Activated CD4-positive, CD25-positive, alpha-beta regulatory T cell treated with anti-CD3 and anti-CD28 coated beads, Interleukin-2, amount 50 U/mL, for 24 hours (primary cell): Measurements from ENCODE around the gene LTA.

ENCODE experiments used
- ATAC-seq, 2 donors: fragments of 150-1000 bp; cut with Tn5 transposase; one replicate each; pipeline ENCODE4 v1.10.0; 2021; ENCODE audit warnings: mild to moderate bottlenecking in 1 of 2, moderate library complexity in 1 of 2

The LTA gene, protein sequence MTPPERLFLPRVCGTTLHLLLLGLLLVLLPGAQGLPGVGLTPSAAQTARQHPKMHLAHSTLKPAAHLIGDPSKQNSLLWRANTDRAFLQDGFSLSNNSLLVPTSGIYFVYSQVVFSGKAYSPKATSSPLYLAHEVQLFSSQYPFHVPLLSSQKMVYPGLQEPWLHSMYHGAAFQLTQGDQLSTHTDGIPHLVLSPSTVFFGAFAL

GRCh38 chr6:31572041-31572911 is at the start of gene LTA:
Gene LTA (plus strand): TSS chr6:31572289. CDS start chr6:31572743, 454 bp downstream.
- peak; percentile 51 to 54 for ATAC-seq

DNA sequence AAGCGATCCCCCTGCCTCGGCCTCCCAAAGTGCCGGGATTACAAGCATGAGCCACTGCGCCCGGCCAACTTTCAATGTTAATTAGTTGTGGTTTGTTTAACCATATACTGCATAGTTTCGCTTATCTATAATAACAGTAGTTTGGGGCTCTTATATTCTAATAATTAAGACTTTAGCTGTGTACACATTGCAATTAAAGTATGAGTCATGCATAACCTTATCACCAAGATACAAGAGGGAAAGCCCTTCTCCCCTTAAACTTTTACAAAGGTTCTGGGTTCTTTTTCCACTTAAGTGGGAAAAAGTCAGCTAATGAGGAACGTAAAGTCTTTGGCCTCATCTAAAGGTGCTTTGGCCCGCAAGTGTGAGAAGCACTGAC is 46.5 kb upstream of the LTA start:
- no peak for ATAC-seq

DNA sequence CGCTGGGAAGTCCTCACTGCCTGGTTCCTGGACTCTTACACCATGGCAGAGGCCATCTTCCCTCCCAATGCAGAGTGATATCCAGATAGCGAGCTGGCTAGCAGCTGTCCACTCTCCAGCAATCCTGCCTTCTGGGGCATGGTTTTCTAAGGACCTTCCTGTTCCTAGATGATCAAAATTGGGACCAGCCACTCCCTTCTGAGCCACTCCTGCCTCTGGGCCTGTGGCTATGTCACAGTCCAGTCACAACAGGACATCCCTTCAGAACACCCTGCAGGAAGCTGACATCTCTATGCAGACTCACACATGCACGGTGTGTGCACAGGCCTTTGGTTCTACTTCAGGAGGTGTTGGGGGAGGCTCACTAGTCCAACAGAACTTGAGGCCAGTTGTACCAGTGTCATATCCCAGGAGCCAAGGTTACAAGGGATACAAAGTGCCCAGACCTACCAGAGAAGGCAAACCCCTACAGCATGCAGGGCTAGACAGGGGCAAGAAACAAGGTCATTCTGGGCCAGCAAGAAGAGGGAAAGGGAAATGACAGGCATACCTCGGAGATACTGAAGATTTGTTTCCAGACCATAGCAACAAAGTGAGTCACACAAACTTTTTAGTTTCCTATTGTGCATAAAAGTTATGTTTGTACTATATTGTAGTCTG is 46.0 kb upstream of the LTA start:
- ATAC-seq = peak in 1 of 2 donors; percentile 7

GRCh38 chr6:31528307-31528777 is 43.7 kb upstream of the LTA start:
- no peak for ATAC-seq

DNA sequence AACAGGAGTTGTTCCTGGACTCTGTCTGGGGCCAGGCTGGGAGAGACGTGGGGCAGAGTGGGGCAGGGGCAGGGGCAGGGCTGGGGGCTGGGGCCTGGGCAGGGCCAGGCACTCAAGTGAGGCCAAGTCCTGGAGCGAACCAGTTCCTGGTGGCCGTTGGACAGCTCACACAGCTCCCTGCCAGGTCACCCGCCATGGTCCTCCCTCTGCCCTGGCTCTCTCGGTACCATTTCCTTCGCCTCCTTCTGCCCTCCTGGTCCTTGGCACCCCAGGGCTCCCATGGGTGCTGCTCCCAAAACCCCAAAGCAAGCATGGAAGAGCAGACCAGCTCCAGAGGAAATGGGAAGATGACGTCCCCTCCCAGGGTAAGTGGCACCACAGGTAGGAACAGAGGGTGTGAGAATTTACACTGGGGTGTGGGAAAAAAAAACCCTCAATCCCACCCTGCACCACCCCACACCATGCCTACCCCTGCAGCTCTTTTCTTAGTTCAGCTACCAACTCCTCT is 43.2 kb upstream of the LTA start, which contains the start of gene MCCD1:
MCCD1 (plus strand) TSS at position 142 of the 508 bp plus-strand sequence; CDS start at position 195, 53 bp downstream.
- no peak for ATAC-seq

- ATAC-seq = peak in 1 of 2 donors; percentile 7
These were observed 42.5 kb upstream of the LTA start for GRCh38 chr6:31529329-31530150.

- no peak for ATAC-seq
These were observed 41.4 kb upstream of the LTA start for GRCh38 chr6:31530659-31531058.

DNA sequence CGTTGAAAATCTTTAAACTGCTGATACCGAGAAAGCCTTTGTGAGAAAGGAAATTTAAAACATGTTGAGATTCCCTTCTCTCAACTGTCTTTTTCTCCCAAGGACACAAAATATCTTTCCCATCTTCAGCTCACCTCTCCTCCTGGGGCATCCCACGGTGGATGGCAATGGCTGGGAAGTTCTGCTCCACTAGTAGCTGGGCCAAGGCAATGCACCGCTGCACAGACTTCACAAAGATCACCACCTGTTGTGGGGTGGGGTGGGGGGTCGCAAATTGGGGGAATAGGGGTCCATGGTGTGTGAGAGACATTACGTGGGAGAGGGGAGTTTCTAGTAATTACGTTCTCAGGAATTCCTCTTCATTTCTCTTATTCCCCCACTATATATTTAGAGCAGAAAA is 40.9 kb upstream of the LTA start:
- ATAC-seq = no peak

DNA sequence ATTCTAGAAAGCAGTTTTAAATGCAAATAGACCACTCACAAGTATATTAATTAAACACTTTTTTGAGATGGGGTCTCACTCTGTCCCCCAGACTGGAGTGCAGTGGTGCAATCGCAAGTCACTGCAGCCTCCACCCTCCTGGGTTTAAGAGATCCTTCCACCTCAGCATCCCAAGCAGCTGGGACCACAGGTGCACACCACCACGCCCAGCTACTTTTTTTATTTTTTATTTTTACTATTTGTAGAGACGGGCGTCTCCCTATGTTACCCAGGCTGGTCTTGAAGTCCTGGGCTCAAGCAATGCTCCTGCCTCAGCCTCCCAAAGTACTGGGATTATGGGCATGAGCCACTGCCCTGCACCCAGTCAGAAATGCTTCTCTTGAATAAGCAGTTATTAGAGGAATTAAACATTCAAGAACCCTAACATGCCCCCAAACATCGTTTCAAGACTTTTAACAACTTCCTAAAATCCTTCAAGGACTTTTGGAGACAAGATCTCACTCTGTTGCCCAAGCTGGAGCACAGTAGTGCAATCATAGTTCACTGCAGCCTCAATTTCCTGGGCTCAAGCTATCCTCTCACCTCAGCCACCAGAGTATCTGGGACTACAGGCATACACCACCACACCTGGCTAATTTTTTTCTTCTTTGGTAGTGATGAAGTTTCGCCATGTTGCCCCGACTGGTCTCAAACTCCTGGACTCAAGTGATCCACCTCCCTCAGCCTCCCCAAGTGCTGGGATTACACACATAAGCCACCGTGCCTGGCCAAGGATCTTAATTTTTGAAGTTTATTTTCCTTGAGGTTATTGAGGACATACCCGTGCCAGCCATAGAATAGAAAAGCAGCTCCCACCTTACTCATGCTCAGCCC is 40.1 kb upstream of the LTA start:
- ATAC-seq = no peak

GRCh38 chr6:31532644-31533454 is 39.2 kb upstream of the LTA start:
- ATAC-seq = no peak

DNA sequence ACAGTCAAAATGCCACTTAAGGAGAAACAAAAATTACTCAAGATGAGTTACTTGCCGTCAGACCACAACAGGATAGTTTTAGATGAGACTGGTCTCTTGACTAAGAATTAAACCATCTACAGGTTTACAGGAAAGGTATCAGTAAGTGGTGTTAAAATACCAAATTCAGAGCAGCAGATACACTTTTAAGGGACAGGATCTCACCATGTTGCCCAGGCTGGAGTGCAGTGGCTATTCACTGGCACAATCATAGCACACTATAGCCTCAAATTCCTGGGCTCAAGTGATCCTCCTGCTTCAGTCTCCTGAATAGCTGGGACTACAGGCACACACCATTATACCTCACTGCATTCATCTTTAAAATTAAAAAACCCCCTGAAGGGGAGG is 38.6 kb upstream of the LTA start:
- no peak for ATAC-seq

DNA sequence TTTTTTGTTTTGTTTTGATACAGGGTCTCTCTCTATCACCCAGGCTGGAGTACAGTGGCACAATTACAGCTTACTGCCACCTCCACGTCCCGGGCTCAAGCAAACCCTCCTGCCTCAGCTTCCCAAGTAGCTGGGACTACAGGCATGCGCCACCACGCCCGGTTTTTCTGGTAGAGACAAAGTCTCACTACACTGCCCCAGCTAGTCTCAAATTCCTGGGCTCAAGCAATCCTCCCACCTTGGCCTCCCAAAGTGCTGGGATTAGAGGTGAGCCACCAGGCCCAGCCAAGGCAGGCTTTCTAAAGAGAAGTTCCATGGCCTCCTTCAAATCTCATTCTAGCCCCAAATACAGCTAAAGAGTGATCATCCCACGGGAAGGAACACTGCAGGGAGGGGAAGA is 38.1 kb upstream of the LTA start:
- ATAC-seq = no peak

GRCh38 chr6:31534521-31535040 is 37.5 kb upstream of the LTA start:
- ATAC-seq = no peak

DNA sequence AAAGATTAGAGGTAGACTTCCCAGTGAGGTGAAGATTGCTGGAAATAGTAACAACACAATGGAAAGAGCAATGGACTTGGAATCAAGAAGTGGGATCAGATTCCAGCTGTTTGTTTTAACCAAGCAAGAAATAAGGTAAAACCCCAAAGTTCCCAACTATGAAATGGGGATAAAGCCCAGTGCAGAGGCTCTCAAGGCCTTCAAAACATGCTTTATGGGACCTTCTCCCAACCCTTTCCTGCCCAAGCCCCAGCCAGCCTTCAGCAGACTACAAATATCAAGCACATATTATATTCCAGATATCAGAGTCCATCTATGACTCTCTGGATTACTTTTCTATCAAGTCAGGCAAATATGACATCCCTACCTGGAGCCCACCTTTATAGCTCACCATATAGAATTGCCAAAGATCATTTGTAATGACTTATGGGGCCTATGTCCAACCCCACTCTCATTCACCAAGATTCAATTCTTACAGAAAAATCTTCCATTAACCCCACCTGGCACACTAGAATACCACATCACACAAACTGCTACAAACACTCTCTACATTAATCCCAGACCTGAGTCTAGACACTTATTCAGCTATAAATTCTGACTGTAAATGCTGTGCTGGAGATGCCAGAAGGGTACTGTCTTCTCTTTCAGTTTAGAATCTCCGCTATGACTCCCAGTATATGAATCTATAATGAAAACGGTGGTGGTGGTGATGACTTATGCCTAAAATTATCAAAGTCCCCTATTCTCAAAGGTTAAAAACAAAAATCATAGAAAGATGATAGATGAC is 36.4 kb upstream of the LTA start:
- peak; percentile 65 to 69 for ATAC-seq

- ATAC-seq = no peak
These were observed 33.2 kb upstream of the LTA start for GRCh38 chr6:31538805-31539400.

GRCh38 chr6:31540640-31541039 is 31.4 kb upstream of the LTA start:
- no peak for ATAC-seq

DNA sequence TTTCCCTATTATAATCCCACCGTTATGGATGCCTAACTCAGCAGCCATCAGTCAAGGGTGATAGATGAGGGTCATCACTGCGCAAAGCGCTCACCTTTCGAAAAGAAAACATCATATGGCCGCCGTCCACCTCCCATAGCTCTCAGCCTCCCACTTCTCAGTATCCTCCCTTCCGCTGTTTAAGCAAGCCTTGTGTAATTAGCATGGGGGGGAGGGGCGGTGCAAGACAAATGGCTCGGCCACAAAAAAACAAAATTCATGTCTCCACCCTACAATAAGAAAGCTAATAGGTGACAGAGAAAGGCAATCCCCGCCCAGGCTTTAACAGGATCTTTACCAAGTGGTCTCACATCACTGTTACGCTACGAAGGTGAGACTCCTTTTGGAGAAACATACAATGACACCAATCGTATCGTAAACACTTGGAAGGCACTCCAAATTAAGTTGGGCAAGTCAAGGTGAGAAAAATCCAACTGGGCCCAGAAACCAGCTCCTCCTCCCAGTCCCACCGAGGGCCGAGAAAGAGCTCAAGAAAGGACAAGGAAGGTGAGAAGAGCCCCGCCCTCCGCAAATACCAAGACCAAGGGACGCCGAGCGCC is 30.9 kb upstream of the LTA start:
- peak; percentile 6 to 18 for ATAC-seq
